NCI-H524 treated with DMSO at 0.1 percent for 48 hours (cell line): ENCODE measurements around the gene VWA2.

ENCODE experiments used
- DNase-seq: peaks from one replicate; lab custom pipeline; 2025; lab: John Stamatoyannopoulos, UW

The VWA2 gene

DNA sequence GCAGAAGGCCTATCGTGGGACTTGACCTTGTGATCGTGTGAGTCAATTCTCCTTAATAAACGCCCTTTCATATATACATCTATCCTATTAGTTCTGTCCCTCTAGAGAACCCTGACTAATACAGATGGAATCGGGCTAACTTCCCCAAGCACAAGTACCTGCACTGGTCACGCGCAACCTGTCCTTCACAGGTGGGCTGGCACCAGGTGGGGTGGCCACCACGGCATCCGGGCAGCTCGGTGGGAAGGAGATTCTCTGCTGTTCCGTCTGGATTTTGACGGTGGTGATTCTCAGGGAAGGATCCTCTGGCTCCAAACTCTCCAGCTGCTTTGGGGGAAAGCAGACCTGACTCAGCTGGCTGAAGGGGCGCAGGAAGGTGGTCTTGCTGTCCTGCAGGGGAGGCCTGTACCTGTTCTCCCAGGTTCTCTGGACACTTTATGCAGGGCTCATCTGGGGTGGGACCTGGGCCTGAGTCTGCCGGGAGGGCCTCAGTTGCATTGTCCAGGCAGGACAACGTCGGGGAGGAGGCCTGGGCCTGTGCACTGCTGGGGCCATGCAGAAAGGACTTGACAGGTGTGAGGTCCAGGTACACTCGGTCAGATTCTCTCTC lies 61.1 kb downstream of the VWA2 start:
- no peak for DNase-seq

DNA sequence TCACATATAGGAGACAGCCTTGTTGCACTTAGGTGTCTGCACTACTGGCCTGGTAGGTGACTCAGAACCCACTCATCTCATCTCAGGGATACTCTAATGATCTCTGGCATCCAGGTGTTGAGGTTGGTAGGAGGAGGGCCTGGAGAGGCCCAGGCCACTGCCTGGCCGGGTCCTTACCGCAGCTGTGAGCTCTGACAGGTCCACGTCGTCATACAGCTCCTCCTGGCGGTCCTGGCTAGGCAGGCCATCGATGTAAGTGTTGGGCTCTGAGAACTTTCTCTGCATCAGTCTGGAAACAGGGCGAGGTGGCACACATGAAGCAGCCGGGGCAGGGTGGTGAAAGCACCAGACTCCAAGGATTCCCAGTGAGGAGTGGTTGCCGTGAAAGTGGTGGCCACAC lies 62.1 kb downstream of the VWA2 start:
- no peak for DNase-seq

DNA sequence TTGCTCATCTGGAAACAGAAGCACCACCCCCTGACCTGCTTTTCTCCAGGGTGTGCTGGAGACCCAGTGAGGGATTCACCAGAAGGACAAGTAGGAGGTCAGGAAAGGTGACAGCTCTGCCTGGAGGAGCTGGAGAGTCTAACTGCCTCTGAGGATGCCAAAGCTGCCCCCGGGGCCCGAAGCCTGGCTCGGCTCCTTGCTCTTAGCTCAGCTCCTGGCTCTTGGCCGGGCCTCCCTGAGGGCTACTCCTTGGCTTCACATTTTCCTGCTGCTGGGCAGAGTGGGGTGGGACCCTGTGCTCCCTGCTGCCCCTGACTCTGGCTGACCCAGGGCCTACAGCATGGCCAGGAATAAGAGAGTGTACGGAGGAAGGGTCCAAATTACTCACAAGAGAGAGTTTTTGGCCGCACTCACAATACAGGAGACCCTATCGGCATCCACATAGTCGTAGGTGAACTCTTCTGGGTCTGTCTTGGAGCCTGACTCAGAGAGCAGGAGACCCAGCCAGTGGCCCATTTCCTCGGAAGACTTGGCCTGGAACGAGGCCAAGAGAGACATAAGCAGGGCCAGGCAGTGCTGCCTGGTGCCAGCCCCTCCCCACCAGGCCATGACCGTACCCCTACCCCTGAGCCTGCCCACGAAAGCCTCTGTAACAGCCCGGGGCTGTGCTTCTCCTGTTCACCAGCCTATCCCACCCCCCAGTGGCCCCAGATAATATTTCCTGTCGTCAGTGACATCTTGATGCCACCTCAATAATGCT lies 63.1 kb downstream of the VWA2 start:
- no peak for DNase-seq

DNA sequence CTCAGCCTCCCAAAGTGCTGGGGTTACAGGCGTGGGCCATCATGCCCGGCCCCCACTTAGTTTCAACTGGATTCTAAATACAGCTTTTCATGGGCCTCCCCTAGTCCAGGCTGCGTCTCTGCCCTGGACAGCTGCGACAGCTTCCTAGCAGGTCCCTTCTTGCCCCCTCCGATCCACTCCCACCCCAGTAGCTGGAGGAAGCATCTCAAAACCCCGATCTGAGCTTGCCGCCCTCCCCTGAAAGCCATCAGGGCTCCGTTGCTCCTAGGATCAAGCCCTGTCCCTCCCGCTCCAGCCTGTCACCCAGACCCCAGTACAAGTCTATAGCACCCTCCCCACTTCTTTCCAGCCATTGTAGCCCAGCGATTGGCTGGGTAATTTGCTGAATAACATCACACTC lies 64.5 kb downstream of the VWA2 start:
- DNase-seq = no peak

DNA sequence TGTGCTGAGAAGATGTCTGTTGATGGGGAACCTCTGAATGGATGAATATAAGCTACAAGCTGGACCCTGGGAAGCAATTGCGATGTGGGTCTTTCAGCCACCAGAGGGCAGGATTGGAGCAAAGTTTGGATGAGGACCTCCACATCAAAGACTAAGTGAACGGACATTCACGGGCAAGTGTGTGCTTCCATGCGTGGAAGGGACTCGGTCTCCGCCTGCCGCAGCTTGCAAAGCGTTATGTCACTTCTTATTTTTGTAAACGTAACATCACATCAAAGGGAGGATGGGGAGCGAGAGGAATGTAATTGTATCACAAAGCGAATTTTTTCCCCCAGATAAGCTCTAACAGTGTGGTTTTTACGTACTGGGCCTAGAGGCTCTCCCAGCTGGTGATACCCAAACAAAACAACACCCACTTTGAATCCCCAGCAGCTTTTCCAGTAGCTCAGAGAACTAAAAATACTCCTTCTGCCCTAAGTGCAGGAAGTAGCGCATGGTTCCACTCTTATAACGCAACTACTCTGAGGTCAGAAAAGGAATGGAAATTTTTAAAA lies 65.0 kb downstream of the VWA2 start:
- DNase-seq = peak; percentile 13

DNA sequence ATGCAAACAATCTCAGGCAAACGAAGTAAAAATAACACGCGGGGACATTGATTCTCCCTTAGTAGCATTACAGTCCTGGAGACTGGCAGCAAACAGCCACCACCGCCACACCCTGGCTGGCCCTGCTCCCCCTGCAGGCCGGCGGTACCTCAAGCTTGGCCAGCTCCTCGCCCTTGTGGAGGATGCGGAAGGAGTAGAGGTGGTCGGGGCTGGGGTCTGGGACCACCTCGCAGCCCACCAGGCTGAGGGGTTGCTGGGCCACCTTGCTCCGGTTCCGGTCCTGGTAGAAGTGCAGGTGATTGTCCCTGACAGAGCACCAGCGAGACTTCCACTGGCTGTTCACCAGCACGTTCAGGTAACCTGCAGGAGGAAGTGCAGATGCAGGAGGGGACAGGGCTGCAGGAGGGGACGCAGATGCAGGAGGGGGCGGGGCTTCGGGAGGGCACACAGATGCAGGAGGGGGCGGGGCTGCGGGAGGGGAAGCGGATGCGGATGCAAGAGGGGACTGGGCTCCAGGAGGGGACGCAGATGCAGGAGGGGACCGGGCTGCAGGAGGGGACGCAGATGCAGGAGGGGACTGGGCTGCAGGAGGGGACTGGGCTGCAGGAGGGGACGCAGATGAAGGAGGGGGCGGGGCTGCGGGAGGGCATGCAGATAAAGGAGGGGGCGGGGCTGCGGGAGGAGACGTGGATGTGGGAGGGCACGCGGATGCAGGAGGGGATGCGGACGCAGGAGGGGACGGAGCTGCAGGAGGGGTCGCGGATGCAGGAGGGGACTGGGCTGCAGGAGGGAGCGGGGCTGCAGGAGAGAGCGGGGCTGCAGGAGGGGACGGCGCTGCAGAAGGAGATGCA lies 65.7 kb downstream of the VWA2 start:
- DNase-seq = peak; percentile 2

DNA sequence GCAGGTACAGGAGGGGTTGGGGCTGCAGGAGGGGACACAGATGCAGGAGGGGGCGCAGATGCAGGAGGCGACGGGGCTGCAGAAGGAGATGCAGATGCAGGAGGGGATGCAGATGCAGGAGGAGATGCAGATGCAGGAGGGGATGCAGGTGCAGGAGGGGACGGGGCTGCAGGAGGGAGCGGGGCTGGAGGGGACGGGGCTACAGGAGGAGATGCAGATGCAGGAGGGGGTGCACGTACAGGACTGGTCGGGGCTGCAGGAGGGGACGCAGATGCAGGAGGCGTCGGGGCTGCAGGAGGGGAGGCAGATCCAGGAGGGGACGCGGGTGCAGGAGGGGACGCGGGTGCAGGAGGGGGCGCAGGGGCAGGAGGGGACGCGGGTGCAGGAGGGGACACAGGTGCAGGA lies 66.5 kb downstream of the VWA2 start:
- DNase-seq = no peak

DNA sequence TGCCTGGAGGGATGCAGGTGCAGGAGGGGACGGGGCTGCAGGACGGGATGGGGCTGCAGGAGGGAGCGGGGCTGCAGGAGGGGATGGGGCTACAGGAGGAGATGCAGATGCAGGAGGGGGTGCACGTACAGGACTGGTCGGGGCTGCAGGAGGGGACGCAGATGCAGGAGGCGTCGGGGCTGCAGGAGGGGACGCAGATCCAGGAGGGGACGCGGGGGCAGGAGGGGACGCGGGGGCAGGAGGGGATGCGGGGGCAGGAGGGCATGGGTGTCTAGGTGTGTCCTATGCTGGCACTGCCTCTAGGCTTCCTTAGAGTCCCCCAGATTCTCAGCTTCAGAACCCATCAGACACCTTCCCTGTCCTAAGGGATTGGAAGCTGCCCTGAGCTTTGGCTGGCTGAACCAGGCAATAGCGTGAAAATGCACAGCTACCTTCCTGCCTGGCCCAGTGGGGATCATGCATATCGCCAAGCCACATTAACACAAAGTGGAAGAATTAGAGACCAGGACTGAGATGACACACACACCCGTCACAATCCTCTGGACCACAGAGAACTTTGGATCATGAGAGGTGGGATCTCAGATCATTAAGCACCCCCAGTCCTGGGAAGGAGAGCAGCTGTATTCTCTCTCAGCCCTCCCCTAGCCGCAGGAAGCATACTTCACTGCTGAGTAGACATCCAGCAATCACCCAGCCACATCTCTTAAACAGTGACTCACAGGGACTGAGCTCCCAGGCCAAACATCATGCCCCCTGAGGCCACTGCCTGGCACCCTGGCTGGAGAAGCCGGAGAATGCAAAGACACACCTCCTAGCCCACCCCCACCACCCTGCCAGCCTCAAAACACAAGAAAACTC lies 67.3 kb downstream of the VWA2 start:
- DNase-seq = no peak

DNA sequence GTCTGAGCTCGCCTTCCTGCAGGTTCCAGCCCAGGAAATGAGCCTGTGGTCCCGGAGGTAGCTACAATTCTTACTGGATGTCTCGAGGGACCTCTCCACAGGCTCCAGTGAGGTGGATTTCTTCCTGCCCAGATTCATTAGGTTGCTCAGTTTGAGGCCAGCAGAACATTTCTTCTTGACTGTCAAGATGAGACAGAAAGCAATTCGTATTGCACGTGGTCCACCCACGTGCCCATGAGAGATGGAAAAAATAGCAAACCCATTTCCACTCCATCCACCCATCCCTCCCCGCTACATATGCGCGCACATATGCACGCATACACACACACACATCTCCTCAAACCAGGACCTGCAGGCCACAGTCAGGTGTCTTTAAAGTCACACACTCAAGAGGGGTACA lies 68.7 kb downstream of the VWA2 start:
- no peak for DNase-seq

DNA sequence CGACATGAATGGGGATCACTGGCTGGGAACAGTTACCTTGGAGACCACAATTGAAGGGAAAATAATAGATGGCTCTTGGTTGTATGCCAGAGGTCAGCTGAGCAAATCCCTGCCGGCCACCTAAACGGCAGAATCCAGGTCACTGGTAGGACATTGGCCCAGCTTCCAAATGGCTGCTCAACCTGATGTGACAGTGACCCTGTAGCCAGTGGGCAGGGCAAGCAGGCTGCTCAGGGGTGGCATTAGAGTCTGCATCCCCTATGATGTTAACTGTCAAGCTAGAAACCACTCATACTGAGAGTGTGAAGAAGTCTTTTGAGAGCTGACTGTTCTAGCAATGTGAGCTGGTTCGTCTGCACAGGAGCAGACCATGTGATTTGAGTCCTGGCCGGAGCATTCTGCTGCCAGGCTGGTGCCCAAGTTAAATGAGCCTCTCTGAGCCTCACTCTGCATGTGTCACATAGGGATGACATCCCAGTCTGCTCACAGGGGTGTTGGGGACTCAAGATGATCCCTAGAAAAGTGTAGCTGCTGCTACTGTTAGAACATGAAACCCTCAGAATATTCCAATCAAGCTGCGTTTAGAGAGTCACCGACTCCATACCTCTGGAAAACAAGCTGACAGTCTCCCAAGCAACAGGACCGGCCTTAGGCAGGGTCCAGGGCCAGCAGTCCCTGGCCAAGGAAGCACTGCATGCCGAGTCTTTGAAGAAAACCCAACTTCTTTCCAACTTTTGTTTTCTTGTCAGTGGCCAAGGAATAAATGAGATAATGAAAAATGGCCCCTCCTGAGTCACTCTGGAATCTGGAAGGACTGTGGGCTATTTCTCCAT lies 69.7 kb downstream of the VWA2 start:
- no peak for DNase-seq

DNA sequence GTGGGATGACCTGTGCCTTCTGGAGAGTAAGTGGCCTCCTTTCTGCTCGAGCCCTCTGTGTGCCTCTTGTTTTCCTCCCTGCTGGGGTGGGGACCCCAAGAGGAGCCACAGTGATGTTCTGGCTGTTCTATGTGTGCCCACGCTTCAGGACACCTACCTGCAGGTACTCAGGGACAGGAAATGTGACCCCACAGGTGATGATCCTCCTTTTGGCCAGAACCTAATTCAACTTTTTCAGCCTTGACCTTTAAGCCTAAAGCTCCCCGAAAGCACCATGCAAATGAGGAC lies 70.3 kb downstream of the VWA2 start:
- DNase-seq = no peak

DNA sequence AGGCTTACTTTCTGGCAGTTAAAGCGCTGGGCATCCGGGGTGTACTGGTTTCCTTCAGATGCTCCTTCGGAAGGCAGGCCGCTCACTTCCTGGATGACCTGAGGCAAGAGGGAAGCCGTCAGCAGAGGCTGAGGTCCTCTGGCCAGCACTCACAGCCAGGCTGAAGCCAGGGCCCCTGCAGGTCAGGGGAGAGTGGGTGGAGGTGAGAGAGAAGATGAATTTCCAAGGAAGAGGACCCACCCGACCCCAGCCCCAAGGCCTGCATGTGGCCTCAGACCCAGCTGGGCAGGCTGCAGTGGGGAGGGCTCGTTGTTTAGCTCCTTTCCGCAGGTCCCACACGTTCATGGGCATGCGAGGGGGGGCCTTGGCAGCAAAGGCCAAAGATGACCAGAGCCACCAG lies 71.3 kb downstream of the VWA2 start:
- no peak for DNase-seq

DNA sequence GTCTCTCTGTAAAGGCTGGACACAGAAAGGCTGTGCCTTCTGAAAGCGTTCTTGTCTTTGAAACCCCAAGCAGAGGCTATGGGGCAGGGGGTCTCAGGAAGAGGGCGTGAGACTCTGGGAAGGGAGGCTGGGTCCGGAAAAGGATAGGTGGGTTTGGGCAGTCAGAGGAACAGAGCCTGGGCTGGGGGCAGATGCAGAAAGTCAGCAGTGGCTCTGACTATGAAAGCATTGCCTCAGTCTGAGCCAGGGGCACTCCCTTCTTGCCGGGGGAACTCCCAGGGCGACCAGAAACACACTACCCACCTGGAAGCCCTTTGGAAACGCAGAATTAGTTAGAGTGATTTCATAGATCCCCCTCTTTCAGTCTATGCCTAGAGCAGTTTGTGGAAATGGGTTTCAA lies 72.0 kb downstream of the VWA2 start:
- no peak for DNase-seq

DNA sequence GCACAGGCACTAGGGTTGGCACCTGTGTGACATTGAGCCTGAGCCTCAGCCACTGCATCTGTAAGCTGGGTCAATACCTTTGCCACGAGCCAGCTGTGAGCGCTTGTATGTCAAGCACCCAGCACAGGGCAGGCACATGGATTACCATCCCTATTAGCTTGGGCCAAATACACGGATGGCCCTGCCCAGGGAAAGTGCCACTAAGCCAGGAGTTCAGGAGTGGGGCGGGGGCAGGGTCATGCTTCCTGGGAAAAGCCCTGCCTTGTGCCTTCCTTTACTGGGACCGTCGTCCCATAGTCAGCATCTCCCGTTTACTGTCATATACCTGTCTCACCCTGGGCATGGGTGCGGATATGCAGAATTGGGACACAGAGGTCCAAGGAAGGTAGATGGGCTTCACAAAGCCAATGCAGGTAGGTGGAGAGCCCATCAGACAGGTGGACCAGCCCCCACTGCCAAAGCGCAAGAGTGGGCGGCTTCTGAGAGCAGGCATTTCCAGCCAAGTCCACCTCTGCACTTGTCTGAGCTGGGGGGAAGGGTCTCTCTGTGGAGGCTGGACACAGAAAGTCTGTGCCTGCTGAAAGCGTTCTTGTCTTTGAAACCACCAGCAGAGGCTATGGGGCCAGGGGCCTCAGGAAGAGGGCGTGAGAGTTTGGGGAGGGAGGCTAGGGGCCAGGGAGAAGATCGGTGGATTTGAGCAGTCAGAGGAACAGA lies 72.6 kb downstream of the VWA2 start:
- no peak for DNase-seq

DNA sequence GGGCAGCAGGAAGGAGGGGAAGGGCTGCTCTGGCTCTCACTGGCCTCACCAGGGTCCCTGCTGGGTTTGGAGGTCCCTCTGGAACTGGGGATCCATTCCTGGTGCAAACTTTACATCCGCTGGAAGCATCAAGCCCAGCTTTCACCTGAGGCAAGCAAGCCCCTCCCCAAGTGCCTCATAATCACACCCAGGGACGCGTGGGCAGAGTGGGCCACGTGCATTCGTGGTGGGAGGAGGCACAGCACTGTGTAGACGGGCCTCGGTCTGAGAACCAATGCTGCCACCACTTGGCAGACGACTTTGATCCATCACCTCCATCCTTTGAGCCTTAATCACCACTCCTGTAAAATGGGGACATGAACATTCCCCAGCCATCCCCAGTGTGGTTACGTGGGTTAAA lies 74.1 kb downstream of the VWA2 start:
- no peak for DNase-seq

DNA sequence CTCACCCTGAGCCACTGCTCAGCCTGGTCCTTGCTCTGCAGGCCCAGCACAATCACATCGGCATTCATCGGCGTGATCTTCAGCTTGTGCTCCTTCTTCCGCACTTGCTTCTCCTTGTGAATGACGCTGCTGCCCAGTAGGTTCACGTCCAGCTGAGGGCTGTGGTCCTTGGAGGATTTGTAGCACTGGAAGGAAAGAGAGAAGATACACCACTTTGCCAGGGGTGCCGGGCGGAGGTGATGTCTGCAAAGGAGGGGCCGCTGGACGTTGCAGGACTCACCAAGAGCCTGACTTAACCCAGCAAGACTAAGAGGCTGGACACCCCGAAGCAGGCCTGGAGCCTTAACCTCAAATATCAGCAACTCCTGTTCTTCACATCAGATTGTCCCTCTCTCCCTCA lies 74.8 kb downstream of the VWA2 start:
- DNase-seq = no peak

DNA sequence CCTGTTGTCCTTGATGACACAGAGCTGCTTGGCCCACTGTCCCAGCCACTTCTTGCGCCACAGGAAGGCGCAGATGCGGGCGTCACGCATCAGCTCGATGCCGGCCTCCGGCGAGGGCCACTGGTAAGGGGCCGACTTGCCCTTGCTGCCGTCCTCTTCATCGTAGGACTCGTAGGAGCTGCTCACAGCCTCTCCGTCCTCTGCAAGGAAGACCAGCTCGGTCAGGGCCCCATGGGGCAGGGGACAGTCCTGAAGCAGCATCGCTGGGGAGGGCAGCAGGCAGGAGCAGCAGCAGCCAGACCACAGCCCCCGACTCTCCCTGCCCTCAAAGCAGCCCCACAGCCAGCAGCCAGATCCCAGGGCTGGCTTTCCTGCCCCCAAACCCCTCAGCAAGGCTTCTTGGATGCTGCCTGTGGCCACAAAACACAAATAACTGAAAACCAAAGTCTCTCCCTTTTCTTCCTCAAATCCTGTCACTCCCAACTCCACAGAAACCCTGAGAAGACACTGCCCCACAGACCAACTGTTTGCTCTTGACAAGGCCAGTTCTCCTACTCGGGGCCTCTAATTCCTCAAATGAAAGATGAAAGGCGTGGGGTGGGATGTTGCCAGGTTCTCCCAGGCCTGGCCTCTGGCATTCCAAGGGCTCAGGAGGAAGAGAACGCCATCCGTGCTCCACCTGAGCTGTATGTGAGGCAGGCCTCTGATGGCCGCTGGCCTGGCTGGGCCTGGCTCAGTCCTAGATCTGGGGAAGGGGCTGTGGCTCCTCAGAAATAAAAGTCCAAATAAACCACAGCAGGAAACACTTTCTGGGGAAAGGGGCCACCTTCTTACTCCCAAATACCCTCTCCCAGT lies 76.7 kb downstream of the VWA2 start:
- no peak for DNase-seq

DNA sequence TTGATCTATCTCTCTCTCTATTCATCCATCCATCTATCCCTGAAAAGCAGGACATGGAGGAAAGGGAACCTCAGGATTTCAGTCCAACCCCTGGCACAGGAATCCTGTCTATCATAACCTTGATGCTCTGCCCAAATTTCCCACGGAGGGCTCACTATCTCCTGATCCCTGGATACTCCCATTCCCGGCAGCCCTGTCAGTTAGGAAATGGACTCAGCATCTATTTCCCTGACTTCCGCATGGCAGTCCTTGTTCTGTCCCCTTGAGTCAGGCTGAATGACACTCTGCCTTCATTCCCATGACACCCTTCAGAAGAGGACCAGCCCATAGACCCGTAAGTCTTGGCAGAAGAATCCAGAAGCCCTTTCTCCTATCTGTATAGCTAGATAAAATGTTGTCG lies 77.7 kb downstream of the VWA2 start:
- no peak for DNase-seq

DNA sequence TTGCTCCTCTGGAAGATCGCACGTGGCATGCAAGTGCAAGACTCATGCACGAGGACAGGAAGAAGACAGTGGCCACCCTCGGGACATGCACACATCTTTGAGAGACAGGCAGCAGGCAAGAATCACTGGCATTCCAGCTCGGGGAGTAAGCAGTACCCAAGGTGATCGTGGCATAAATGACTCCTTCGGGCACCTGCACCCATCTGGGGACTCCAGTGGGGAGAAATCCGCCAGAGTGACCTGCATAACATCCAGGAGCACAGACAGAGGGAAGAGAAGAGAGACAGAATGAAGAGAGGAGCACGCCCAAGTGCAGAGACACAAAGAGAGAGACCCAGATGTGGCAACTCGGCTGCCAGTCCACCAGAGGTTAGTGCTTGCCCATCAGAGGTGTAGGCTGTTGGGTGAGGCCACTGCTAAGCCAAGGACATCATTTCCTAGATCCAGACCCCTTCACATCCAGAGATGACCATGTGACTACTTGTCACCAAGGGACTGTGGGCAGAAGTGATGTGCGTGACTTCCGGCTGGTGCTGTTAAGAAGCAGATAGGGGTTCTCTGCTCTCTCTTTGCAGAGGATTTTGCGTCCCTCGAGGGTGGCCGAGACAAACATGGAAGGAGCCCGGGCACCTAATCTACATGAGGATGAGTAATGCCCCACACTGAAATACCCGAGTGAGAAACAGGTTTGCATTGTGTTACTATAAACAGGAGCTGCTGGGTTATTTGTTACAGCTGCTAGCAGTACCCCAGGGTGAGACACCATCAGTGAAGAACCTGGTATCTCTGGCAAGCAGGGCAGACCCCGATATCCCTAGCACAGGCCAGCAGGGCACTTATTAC lies 80.6 kb downstream of the VWA2 start:
- no peak for DNase-seq
